ENCODE data around the gene TMOD4.
A peak's percentile ranks its signal among the peaks of the same experiment; 100 is the strongest.

TMOD4 gene

DNA sequence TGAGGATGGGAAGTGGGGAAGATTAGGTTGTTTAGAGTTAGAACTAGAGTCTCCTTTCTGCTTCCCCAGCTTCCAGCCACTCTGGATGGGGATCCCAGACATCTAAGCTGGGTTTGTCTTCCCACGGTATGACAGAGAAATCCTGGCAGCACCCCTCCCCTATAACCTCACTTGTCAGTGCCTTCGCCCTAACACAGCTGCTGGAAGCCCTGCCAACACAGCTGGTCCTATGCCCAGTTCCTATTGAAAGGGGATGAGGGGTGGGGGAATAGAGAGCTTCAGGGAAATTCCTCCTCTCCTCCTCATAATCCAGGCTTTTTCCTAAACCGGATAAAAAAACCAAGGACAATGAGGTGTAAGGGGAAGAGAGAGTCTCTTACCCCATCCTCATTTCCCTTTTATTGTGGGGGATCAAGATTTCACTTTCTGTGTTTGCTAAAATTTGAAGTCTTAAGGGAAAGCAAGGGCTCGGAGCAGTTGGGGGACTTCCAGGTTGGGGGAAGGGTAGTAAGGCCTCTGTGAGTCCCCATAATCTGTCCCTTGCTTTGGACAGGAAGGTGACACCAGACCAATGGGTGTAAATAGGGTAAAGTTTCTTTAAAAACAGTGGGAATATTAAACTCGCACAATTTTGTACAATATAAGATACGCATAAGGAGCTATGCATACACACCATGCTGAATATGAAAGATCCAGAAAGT lies 590 bp downstream of the TMOD4 start:
- DNase-seq (ENCODE audit: low spot score) = peak; percentile 94

- no peak for DNase-seq (ENCODE audit: low spot score)
Observed at GRCh38 chr1:151171190-151171589, 4.6 kb downstream of the TMOD4 start.

GRCh38 chr1:151167116-151167515 lies 8.7 kb downstream of the TMOD4 start:
- no peak for DNase-seq (ENCODE audit: low spot score)

DNA sequence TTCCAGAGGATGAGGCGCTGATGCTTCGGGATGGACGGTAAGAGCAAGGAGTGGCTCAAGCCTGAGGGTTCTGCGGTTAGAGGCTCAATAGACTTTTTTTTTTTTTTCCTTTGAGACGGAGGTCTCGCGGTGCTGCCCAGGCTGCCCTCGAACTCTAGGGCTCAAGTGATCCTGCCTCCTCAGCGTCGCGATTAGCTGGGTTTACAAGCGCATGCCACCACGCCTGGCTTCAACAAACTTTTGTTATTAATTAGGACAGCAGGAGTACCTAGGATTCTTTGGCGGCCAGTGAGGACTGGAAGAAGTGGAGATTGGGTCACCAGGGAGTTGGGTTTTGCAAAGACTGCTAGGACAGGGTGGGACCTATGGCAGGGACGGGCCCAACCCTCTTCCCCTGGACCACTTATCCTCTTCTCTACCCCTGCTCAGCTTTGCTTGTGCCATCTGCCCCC lies 9.2 kb downstream of the TMOD4 start:
- no peak for DNase-seq (ENCODE audit: low spot score)

- DNase-seq (ENCODE audit: low spot score) = peak; percentile 99
Observed at GRCh38 chr1:151165738-151166504, 9.9 kb downstream of the TMOD4 start, which contains the start of the genes LYSMD1 and SCNM1. Gene LYSMD1 (minus strand): TSS chr1:151165902. CDS start chr1:151165258, 644 bp downstream. Gene SCNM1 (plus strand): TSS chr1:151166144. CDS start chr1:151166153, 9 bp downstream.

DNA sequence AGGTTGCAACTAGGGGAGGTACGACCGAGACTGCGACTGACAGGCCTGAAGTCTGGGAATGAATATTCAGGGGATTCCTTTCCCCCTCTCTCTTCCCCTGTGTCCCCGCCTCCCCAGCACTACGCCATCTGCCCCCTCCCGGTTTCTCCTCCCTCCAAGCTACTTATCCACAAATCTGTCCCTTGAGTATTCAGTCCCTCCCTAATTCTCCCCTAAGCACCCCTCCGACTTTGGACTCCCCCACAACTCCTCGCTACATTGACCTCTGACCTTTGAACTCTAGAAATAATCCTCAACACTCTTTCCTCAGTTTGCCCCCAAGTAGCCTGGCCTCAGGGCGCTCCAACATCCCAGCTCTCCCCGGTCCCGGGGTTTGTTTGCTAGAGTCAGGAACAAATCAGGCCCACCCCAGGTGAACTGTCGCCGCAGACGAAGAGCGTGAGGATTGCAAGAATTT lies 10.5 kb downstream of the TMOD4 start:
- DNase-seq (ENCODE audit: low spot score) = no peak

DNA sequence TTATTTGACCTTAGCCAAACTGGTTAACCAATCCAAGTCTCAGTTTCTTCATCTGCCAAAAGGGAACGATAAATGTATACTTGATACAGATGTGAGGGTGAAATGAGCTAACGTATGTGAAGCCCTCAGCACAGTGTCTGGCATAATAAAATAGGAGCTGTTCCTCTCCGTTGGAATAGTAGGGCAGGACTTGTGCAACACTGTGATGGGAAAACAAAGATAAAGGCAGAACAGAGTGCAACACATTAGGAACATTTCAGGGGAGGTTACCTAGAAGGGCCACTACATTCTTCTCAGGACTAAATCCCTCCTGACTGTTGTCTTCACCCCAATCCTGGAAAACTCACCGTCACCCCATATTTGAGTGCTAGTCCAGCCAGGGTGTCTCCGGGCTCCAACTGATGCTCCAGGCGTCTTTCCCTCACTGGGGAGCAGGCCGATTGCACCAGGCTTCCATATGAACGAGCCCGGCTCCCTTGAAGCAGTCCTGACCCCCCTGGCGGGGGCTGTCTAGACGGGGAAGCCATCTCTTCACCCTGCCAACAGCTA lies 11.0 kb downstream of the TMOD4 start:
- no peak for DNase-seq (ENCODE audit: low spot score)

- DNase-seq (ENCODE audit: low spot score) = peak; percentile 54
Observed at GRCh38 chr1:151159373-151159772, 16.4 kb downstream of the TMOD4 start.

DNA sequence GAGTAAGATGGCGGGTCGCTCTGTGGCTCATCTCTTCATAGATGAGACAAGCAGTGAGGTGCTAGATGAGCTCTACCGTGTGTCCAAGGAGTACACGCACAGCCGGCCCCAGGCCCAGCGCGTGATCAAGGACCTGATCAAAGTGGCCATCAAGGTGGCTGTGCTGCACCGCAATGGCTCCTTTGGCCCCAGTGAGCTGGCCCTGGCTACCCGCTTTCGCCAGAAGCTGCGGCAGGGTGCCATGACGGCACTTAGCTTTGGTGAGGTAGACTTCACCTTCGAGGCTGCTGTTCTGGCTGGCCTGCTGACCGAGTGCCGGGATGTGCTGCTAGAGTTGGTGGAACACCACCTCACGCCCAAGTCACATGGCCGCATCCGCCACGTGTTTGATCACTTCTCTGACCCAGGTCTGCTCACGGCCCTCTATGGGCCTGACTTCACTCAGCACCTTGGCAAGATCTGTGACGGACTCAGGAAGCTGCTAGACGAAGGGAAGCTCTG lies 17.0 kb downstream of the TMOD4 start:
- no peak for DNase-seq (ENCODE audit: low spot score)

- no peak for DNase-seq (ENCODE audit: low spot score)
Observed at GRCh38 chr1:151158326-151158725, 17.5 kb downstream of the TMOD4 start.

- DNase-seq (ENCODE audit: low spot score) = no peak
Observed at GRCh38 chr1:151157067-151157531, 18.7 kb downstream of the TMOD4 start.

- peak; percentile 58 for DNase-seq (ENCODE audit: low spot score)
Observed at GRCh38 chr1:151156515-151156819, 19.3 kb downstream of the TMOD4 start, which contains the start of gene TNFAIP8L2. Gene TNFAIP8L2 (plus strand): TSS chr1:151156649. CDS start chr1:151158698, 2,049 bp downstream.

GRCh38 chr1:151147665-151148064 lies 28.1 kb downstream of the TMOD4 start:
- DNase-seq (ENCODE audit: low spot score) = no peak

DNA sequence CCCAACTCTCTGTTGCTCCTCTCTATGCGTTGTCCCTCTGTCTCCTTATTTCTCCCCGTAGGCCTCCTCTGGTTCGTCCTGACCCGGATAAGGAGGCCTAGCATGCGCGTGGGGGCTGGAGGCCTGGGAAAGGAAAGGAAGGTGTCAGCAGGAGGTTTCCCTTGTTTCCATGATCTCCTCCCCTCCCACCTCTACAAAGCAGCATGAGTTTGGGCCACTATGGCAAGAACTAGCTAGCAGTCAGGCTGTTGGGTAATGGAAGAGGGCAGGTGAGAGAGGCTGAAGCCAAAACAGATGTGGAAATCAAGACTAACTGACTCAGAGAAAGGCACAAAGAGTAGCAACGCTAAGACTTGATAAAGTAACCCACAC lies 28.7 kb downstream of the TMOD4 start:
- DNase-seq (ENCODE audit: low spot score) = no peak

DNA sequence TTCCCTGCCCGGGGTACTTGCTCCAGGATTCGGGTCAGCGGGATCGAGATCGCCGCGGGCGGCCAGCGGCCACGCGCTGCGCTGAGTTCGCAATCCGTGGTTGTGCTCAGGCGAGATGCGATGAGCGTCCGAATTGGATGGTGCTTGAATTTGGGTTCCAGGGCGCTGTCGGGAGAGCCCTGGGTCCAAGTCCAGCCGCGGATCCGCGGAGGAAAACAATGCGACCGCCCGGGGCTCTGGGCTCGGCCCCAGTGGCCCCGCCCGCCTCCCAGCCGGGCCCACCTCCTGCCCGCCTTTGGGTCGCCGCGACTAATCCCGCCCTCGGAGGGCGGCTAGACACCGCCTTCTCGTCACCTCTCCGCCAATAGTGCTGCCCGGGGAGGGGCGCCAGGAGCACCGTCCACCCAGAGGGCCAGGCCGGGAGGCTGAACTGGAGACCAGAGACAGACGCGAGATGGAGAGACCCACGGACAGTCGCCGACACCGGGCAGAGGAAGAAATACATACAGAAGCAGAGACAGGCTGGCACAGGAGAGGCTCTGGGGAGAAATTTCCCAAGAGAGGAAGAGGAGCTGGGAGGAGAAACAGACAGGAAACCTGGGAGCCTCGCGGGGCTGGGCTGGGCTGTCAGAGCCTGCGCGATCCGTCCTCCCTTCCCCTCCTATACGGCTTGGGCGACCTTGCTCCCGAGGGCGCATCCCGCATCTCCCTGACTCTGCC lies 29.2 kb downstream of the TMOD4 start, which contains the start of gene SEMA6C:
Gene SEMA6C (minus strand): TSS at position 220 of the 720 bp plus-strand sequence. CDS start 4,010 bp downstream, outside the sequence.
- peak; percentile 94 for DNase-seq (ENCODE audit: low spot score)

- DNase-seq (ENCODE audit: low spot score) = no peak
Observed at GRCh38 chr1:151146072-151146411, 29.7 kb downstream of the TMOD4 start.

- no peak for DNase-seq (ENCODE audit: low spot score)
Observed at GRCh38 chr1:151145304-151146071, 30.3 kb downstream of the TMOD4 start.

DNA sequence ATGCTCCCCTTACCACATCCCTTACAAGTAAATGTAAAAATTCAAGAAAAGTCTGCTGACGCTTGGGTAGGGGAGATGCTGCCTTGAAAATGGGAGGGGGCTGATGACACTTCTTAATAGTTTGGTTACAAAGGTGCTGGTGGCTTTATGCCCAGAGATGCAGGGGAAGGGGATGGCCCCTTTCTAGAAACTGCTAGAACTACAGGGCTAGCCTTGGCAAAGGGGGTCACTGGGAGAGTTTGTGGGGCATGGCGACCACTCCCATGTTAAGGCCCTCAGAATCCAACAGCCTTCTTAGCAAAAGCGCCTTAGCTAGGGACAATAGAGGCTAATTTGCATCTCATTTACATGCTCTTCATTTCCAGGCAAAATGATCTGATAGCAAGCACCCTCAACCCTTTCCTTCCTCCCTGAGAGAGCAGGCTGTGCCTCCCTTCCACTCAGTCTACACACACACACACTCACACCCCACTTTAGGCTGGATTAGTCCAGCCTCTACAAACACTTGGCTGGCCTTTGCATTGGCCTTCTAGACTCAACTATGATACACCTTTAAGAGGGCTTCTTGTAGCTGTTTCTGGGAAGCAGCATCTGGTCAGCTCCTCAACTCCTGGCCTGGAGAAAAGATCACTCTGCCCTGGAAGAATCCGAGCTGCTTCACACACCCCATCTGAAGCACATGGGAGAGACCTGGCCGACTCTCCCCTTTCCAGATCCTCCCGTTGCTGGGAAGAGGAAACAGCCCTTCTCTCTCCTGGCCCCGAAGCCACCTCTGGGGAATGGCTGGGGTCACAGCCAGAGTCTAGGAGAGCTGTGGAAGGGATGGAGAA lies 31.1 kb downstream of the TMOD4 start:
- DNase-seq (ENCODE audit: low spot score) = no peak

DNA sequence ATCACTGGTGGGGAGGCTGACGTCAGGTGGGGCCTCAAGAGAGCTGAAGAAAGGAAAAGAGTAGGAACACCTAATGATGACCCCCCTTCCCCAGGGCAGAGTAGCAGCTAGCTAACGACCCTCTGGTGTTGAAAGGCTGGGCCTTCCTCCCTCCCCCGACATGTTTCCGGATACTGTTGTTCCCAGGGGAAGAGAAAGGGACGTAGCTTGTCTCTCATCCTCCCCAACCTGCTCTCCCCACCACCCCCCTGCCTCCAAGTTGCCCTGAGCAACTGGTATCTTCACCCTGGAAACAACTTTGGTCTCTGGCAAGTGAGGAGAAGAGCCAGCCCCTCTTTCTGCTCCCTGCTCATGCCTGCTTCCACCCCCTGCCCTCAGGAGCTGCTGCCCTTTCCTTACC lies 31.8 kb downstream of the TMOD4 start:
- no peak for DNase-seq (ENCODE audit: low spot score)

DNA sequence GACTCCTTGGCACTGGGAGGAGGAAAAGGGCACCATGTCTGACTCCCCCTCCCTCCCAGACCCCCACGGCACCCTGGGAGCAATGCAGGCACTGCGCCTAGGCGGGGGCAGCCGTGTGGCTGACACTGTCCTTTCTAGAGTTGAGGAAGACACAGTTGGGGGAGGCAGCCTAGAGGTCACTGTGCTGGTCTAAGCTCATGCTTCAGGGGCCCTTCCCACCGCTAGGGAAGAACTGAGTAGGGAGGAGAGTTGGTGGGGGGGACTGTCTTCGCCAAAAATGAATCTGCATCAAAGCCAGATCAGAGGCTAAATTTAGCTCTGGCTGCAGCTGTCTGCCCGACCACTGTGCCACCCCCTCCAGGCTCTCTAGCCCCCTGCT lies 32.7 kb downstream of the TMOD4 start:
- no peak for DNase-seq (ENCODE audit: low spot score)
